Sigmoid colon (tissue), 4 donors: ENCODE results near the gene MEPCE.

Source experiments
- CTCF ChIP-seq, 4 experiments: fragments of 450-650 bp in 3 of 4; fragments of 200-600 bp in 1 of 4; IDR thresholded peaks; one replicate each; pipeline ENCODE4 v1.5.1; 2016 to 2019; ENCODE audit warnings: antibody characterized with exemption in 4 of 4, mild to moderate bottlenecking in 3 of 4, moderate library complexity in 2 of 4
- EP300 ChIP-seq, 4 donors: sonication (generic); formaldehyde crosslinking; IDR thresholded peaks; one replicate each; pipeline ENCODE4 v1.6.1; 2017; ENCODE audit warnings: antibody characterized with exemption in 4 of 4

- TF ChIP-seq EP300 (IDR thresholded peaks at IDR 0.05): no peak
- no peak for TF ChIP-seq CTCF (IDR thresholded peaks at IDR 0.05)
These were observed 39.2 kb upstream of the MEPCE start for GRCh38 chr7:100390286-100391009.
